Tibial nerve (tissue), 4 donors: Measurements from ENCODE around the gene PCDHGB3. TPM values are rescaled to one million over a fixed set of nuclear protein-coding genes. Genes with fewer than 3 reads are reported as not detected.

Experiments
- DNase-seq, 2 donors: peaks; one replicate each; pipeline ENCODE4 v3.0.0-alpha.2; 2019; ENCODE audit warnings: low spot score in 2 of 2
- H3K27ac ChIP-seq, 4 donors: fragments of 200-600 bp; sonication (generic) in 3 of 4; one replicate each; pipeline ENCODE4 v1.5.1; 2017 to 2019; ENCODE audit warnings: mild to moderate bottlenecking in 1 of 4
- H3K27me3 ChIP-seq, 2 donors: fragments of 200-600 bp; sonication (generic) in 1 of 2; one replicate each; pipeline versions ENCODE4 v1.5.1 to v1.6.0; 2017 to 2019
- H3K36me3 ChIP-seq, 3 donors: fragments of 200-600 bp; sonication (generic); one replicate each; pipeline ENCODE4 v1.5.1; 2018 to 2019
- H3K4me1 ChIP-seq, 4 donors: fragments of 200-600 bp; sonication (generic) in 3 of 4; one replicate each; pipeline ENCODE4 v1.5.1; 2017 to 2019
- H3K4me3 ChIP-seq, 4 donors: fragments of 200-600 bp; sonication (generic) in 3 of 4; one replicate each; pipeline ENCODE4 v1.5.1; 2017 to 2019; ENCODE audit warnings: mild to moderate bottlenecking in 1 of 4, moderate library complexity in 1 of 4
- H3K9me3 ChIP-seq, 4 donors: fragments of 200-600 bp; sonication (generic) in 3 of 4; one replicate each; pipeline ENCODE4 v1.5.1; 2017 to 2019
- EP300 ChIP-seq, 2 donors: sonication (generic); formaldehyde crosslinking; IDR thresholded peaks; one replicate each; pipeline ENCODE4 v1.6.1; 2017; ENCODE audit warnings: antibody characterized with exemption in 2 of 2, mild to moderate bottlenecking in 1 of 2
- POLR2A ChIP-seq, 2 donors: fragments of 450-650 bp; IDR thresholded peaks; one replicate each; pipeline ENCODE4 v1.6.1; 2017; ENCODE audit warnings: antibody characterized with exemption in 2 of 2, mild to moderate bottlenecking in 2 of 2, moderate library complexity in 2 of 2
- WGBS, 2 donors: methylation state at CpG; one replicate each; pipeline ENCODE4 v1.1.5; 2018; 5-methylcytosine and 5-hydroxymethylcytosine counted together
- total RNA-seq, 4 donors: library from RNA; depleted of rRNA; stranded (reverse); fragments of >200 nt; gene quantifications; one replicate each; pipeline ENCODE4 v1.1.0, GENCODE V29; 2016
- TF ChIP-seq, protein P1 (sequence below), 5 experiments: fragments of 200-600 bp in 3 of 5; fragments of 450-650 bp in 2 of 5; sonication (generic) in 3 of 5; IDR thresholded peaks; one replicate each; pipeline ENCODE4 v1.5.1; 2016 to 2019; ENCODE audit warnings: antibody characterized with exemption in 5 of 5, mild to moderate bottlenecking in 3 of 5, moderate library complexity in 2 of 5

PCDHGB3 gene
- total RNA-seq, 4 donors from 2014 or later, result 7.8 to 12.4 (median 10.1) TPM

DNA sequence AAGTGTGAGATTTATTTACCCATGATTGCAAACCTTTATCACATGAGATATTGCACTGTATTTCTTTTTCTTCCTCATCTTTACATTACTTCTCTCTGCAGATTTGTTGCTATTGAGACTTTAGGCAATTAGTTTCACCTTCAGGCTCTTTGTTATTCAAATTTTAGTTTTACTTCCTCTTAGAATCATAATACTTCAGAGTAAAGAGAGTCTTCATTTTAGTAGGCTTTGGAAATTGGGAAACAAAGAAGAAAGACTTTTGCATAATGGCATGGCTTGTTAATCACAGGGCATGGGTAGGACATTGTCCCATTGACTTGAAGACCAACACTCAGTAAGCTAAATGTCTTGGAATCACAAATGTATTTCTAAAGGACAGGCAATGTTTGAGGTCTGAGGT lies 7.3 kb upstream of the PCDHGB3 start:
- H3K4me1 ChIP-seq, result no peaks in the 10 kb centered on the region
- no peak overlapping the region for H3K4me3 ChIP-seq
- H3K36me3 ChIP-seq, result peaks cover 0 to 33% (median 0%) of the 10 kb centered on the region in 3 donors
- no peak overlapping the region for H3K27ac ChIP-seq
- H3K9me3 ChIP-seq, result peaks cover 0 to 99% (median 54%) of the 10 kb centered on the region in 4 donors
- H3K27me3 ChIP-seq, result no peaks in the 10 kb centered on the region
- no peak for DNase-seq
- TF ChIP-seq POLR2A (IDR thresholded peaks at IDR 0.05) (no peak), EP300 (IDR thresholded peaks at IDR 0.05) (no peak)
- TF ChIP-seq, protein P1, sequence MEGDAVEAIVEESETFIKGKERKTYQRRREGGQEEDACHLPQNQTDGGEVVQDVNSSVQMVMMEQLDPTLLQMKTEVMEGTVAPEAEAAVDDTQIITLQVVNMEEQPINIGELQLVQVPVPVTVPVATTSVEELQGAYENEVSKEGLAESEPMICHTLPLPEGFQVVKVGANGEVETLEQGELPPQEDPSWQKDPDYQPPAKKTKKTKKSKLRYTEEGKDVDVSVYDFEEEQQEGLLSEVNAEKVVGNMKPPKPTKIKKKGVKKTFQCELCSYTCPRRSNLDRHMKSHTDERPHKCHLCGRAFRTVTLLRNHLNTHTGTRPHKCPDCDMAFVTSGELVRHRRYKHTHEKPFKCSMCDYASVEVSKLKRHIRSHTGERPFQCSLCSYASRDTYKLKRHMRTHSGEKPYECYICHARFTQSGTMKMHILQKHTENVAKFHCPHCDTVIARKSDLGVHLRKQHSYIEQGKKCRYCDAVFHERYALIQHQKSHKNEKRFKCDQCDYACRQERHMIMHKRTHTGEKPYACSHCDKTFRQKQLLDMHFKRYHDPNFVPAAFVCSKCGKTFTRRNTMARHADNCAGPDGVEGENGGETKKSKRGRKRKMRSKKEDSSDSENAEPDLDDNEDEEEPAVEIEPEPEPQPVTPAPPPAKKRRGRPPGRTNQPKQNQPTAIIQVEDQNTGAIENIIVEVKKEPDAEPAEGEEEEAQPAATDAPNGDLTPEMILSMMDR (IDR thresholded peaks at IDR 0.05), result no peak

- no peak within 1 kb of the TSS for H3K27ac ChIP-seq
- no peaks in the 10 kb centered on the region for H3K27me3 ChIP-seq
- peaks cover 0 to 99% (median 47%) of the 10 kb centered on the region in 4 donors for H3K9me3 ChIP-seq
- H3K4me1 ChIP-seq, result no peaks in the 10 kb centered on the region
- no peak for DNase-seq
- 19 to 22% methylated on average over 34 of the region's 34 CpGs for WGBS, 2 donors
- H3K36me3 ChIP-seq, result peaks cover 0 to 29% (median 0%) of the 10 kb centered on the region in 3 donors
- TF ChIP-seq, protein P1 (IDR thresholded peaks at IDR 0.05), result no peak
- peak within 1 kb of the TSS in 1 of 4 donors; percentile 20 for H3K4me3 ChIP-seq
These were observed 5.9 kb upstream of the PCDHGB3 start, which contains the start of gene PCDHGA5 for GRCh38 chr5:141363952-141364660. PCDHGA5 (plus strand) TSS chr5:141364162; CDS start chr5:141364331, 169 bp downstream.

DNA sequence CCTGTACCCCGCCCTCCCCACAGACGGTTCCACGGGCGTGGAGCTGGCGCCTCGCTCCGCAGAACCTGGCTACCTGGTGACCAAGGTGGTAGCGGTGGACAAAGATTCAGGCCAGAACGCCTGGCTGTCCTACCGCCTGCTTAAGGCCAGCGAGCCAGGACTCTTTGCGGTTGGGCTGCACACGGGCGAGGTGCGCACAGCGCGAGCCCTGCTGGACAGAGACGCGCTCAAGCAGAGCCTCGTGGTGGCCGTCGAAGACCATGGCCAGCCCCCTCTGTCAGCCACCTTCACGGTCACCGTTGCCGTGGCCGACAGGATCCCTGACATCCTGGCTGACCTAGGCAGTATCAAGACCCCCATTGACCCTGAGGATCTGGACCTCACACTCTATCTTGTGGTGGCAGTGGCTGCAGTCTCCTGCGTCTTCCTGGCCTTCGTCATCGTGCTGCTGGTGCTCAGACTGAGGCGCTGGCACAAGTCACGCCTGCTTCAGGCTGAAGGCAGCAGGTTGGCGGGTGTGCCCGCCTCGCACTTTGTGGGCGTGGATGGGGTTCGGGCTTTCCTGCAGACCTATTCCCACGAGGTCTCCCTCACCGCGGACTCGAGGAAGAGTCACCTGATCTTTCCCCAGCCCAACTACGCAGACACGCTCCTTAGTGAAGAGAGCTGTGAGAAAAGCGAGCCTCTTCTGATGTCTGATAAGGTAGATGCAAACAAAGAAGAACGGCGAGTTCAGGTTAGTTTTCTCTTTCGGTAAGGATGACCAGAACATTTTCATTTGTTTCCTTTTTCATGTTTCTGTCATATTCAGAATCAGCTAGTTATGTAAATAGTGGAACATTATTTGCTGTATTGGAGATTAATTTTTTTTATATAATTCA lies 3.8 kb upstream of the PCDHGB3 start:
- Histone ChIP-seq H3K27me3 (no peaks in the 10 kb centered on the region), H3K9me3 (peaks cover 0 to 99% (median 45%) of the 10 kb centered on the region in 4 donors), H3K4me1 (no peaks in the 10 kb centered on the region), H3K4me3 (no peak overlapping the region), H3K36me3 (peaks cover 0 to 25% (median 0%) of the 10 kb centered on the region in 3 donors), H3K27ac (no peak overlapping the region)
- TF ChIP-seq, protein P1 (IDR thresholded peaks at IDR 0.05), result no peak
- TF ChIP-seq EP300 (IDR thresholded peaks at IDR 0.05), result no peak
- TF ChIP-seq POLR2A (IDR thresholded peaks at IDR 0.05), result no peak
- no peak for DNase-seq
- WGBS, 2 donors, result 39 to 43% methylated on average over 35 to 46 of the region's 46 CpGs

DNA sequence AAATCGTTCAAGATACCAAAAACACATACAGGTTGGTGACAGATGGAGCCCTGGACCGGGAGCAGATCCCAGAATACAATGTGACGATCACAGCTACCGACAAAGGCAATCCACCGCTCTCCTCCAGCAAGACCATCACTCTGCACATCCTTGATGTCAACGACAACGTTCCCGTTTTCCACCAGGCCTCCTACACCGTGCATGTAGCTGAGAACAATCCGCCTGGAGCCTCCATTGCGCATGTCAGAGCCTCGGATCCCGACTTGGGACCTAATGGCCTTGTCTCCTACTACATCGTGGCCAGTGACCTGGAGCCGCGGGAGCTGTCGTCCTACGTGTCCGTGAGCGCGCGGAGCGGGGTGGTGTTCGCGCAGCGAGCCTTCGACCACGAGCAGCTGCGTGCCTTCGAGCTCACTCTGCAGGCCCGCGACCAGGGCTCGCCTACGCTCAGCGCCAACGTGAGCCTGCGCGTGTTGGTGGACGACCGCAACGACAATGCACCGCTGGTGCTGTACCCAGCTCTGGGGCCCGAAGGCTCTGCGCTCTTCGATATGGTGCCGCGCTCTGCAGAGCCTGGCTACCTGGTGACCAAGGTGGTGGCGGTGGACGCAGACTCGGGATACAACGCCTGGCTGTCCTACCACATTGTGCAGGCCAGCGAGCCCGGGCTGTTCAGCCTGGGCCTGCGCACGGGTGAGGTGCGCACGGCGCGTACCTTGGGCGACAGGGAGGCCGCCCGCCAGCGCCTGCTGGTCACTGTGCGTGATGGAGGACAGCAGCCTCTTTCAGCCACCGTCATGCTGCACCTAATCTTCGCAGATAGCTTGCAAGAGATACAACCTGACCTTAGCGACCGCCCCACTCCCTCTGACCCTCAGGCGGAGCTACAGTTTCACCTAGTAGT lies 1.8 kb downstream of the PCDHGB3 start:
- WGBS, 2 donors, result 41 to 42% methylated on average over 39 to 58 of the region's 69 CpGs
- Histone ChIP-seq H3K36me3 (peaks cover 0 to 29% (median 0%) of the 10 kb centered on the region in 3 donors), H3K4me3 (no peak overlapping the region), H3K27ac (no peak overlapping the region), H3K27me3 (no peaks in the 10 kb centered on the region), H3K4me1 (no peaks in the 10 kb centered on the region), H3K9me3 (peaks cover 0 to 99% (median 44%) of the 10 kb centered on the region in 4 donors)
- DNase-seq, result no peak
- TF ChIP-seq EP300 (IDR thresholded peaks at IDR 0.05), result no peak
- TF ChIP-seq, protein P1 (IDR thresholded peaks at IDR 0.05), result no peak
- no peak for TF ChIP-seq POLR2A (IDR thresholded peaks at IDR 0.05)
